ENCODE data around the gene CCDC24. TPM values are rescaled to one million over a fixed set of nuclear protein-coding genes. Genes with fewer than 3 reads are reported as not detected.

The CCDC24 gene
- total and polyA plus RNA-seq, 5 experiments from 2014 or later, result 0.29 to 2.5 (median 1.3) TPM; not detected in 1

GRCh38 chr1:43994794-43995790 lies 3.7 kb downstream of the CCDC24 start:
- Mint-ChIP-seq H3K9me3 (no peaks in the 10 kb centered on the region), H3K27ac (peak overlapping the region in 2 of 10 donors; percentile 5 to 71), H3K36me3 (no peaks in the 10 kb centered on the region), H3K4me3 (no peak overlapping the region), H3K27me3 (peaks cover 0 to 2% (median 0%) of the 10 kb centered on the region in 5 donors), H3K4me1 (peaks cover 16 to 20% (median 18%) of the 10 kb centered on the region in 4 donors)
- ATAC-seq (no peak), DNase-seq (no peak)
- POLR2A ChIA-PET, result no interaction called here

GRCh38 chr1:43995984-43996732 lies 4.8 kb downstream of the CCDC24 start:
- DNase-seq, result no peak
- Mint-ChIP-seq H3K27ac (peak overlapping the region in 1 of 10 donors; percentile 20), H3K9me3 (no peaks in the 10 kb centered on the region), H3K27me3 (peaks cover 0 to 2% (median 0%) of the 10 kb centered on the region in 5 donors), H3K4me3 (no peak overlapping the region), H3K4me1 (peaks cover 14 to 16% (median 15%) of the 10 kb centered on the region in 4 donors), H3K36me3 (no peaks in the 10 kb centered on the region)
- POLR2A ChIA-PET, result no interaction called here
- ATAC-seq, result no peak

GRCh38 chr1:43996733-43997115 lies 5.3 kb downstream of the CCDC24 start:
- POLR2A ChIA-PET, result no interaction called here
- Mint-ChIP-seq H3K4me3 (no peak overlapping the region), H3K27ac (no peak overlapping the region), H3K9me3 (no peaks in the 10 kb centered on the region), H3K36me3 (no peaks in the 10 kb centered on the region), H3K4me1 (peaks cover 10 to 14% (median 12%) of the 10 kb centered on the region in 4 donors), H3K27me3 (peaks cover 0 to 2% (median 0%) of the 10 kb centered on the region in 5 donors)
- no peak for DNase-seq
- ATAC-seq, result no peak

- DNase-seq (no peak), ATAC-seq (no peak)
- Mint-ChIP-seq H3K4me1 (peaks cover 4 to 9% (median 6%) of the 10 kb centered on the region in 4 donors), H3K9me3 (no peaks in the 10 kb centered on the region), H3K4me3 (no peak overlapping the region), H3K27ac (no peak overlapping the region), H3K36me3 (no peaks in the 10 kb centered on the region), H3K27me3 (peaks cover 0 to 2% (median 0%) of the 10 kb centered on the region in 5 donors)
- POLR2A ChIA-PET, result interaction anchor here (0.6 kb wide), 1 partner anchor 8 kb away, joined by 3 read pairs; no protein-coding TSS in a partner anchor
These were observed 6.0 kb downstream of the CCDC24 start for GRCh38 chr1:43997295-43997999.

GRCh38 chr1:43998000-43998378 lies 6.6 kb downstream of the CCDC24 start:
- POLR2A ChIA-PET, result no interaction called here
- ATAC-seq, result no peak
- DNase-seq, result no peak
- Mint-ChIP-seq H3K4me3 (no peak overlapping the region), H3K27ac (no peak overlapping the region), H3K9me3 (no peaks in the 10 kb centered on the region), H3K4me1 (peaks cover 0 to 4% (median 3%) of the 10 kb centered on the region in 4 donors), H3K36me3 (no peaks in the 10 kb centered on the region), H3K27me3 (peaks cover 0 to 2% (median 0%) of the 10 kb centered on the region in 5 donors)

- peaks cover 0 to 4% (median 0%) of the 10 kb centered on the region in 4 donors for H3K4me1 Mint-ChIP-seq
- no peak for ATAC-seq
- no peak for DNase-seq
- no peak overlapping the region for H3K27ac Mint-ChIP-seq
- H3K9me3 Mint-ChIP-seq, result no peaks in the 10 kb centered on the region
- no peaks in the 10 kb centered on the region for H3K36me3 Mint-ChIP-seq
- H3K4me3 Mint-ChIP-seq, result no peak overlapping the region
- POLR2A ChIA-PET, result interaction anchor here (1.2 kb wide), 1 partner anchor 24 kb away, joined by 9 read pairs; the partner anchor contains the start of gene ATP6V0B
- peaks cover 0 to 2% (median 0%) of the 10 kb centered on the region in 5 donors for H3K27me3 Mint-ChIP-seq
These were observed 8.1 kb downstream of the CCDC24 start for GRCh38 chr1:43999455-43999854.

GRCh38 chr1:44000122-44000665 lies 8.8 kb downstream of the CCDC24 start:
- no peak overlapping the region for H3K4me3 Mint-ChIP-seq
- H3K4me1 Mint-ChIP-seq, result peaks cover 0 to 2% (median 0%) of the 10 kb centered on the region in 4 donors
- H3K27me3 Mint-ChIP-seq, result peaks cover 0 to 2% (median 0%) of the 10 kb centered on the region in 5 donors
- no peaks in the 10 kb centered on the region for H3K9me3 Mint-ChIP-seq
- no peaks in the 10 kb centered on the region for H3K36me3 Mint-ChIP-seq
- POLR2A ChIA-PET, result interaction anchor here (1.2 kb wide), 1 partner anchor 25 kb away, joined by 9 read pairs; the partner anchor contains the start of gene ATP6V0B
- ATAC-seq (no peak), DNase-seq (no peak)
- no peak overlapping the region for H3K27ac Mint-ChIP-seq

- peak overlapping the region in 1 of 10 donors; percentile 49 for H3K27ac Mint-ChIP-seq
- no peaks in the 10 kb centered on the region for H3K27me3 Mint-ChIP-seq
- peaks cover 0 to 2% (median 0%) of the 10 kb centered on the region in 4 donors for H3K4me1 Mint-ChIP-seq
- DNase-seq (no peak), ATAC-seq (no peak)
- no peaks in the 10 kb centered on the region for H3K9me3 Mint-ChIP-seq
- no peak overlapping the region for H3K4me3 Mint-ChIP-seq
- H3K36me3 Mint-ChIP-seq, result no peaks in the 10 kb centered on the region
- POLR2A ChIA-PET, result no interaction called here
These were observed 10.8 kb downstream of the CCDC24 start for GRCh38 chr1:44002165-44002564.

GRCh38 chr1:44002606-44003157 lies 11.3 kb downstream of the CCDC24 start:
- Mint-ChIP-seq H3K27me3 (no peaks in the 10 kb centered on the region), H3K36me3 (no peaks in the 10 kb centered on the region), H3K4me3 (no peak overlapping the region), H3K4me1 (peaks cover 0 to 2% (median 0%) of the 10 kb centered on the region in 4 donors), H3K9me3 (no peaks in the 10 kb centered on the region), H3K27ac (no peak overlapping the region)
- POLR2A ChIA-PET, result no interaction called here
- DNase-seq, result no peak
- ATAC-seq, result no peak

- H3K9me3 Mint-ChIP-seq, result no peaks in the 10 kb centered on the region
- POLR2A ChIA-PET, result no interaction called here
- ATAC-seq, result no peak
- H3K27me3 Mint-ChIP-seq, result no peaks in the 10 kb centered on the region
- H3K27ac Mint-ChIP-seq, result peak overlapping the region in 1 of 10 donors; percentile 23
- H3K4me1 Mint-ChIP-seq, result peaks cover 3 to 13% (median 8%) of the 10 kb centered on the region in 4 donors
- DNase-seq, result no peak
- no peak overlapping the region for H3K4me3 Mint-ChIP-seq
- H3K36me3 Mint-ChIP-seq, result no peaks in the 10 kb centered on the region
These were observed 16.9 kb downstream of the CCDC24 start for GRCh38 chr1:44008259-44008658.

- no peak for ATAC-seq
- POLR2A ChIA-PET, result no interaction called here
These were observed 19.6 kb downstream of the CCDC24 start for GRCh38 chr1:44010935-44011471.

More at GRCh38 chr1:44010935-44011471, 19.6 kb downstream of the CCDC24 start:
- H3K4me3 Mint-ChIP-seq, result no peak overlapping the region
- H3K4me1 Mint-ChIP-seq, result peaks cover 10 to 25% (median 17%) of the 10 kb centered on the region in 4 donors
- no peaks in the 10 kb centered on the region for H3K36me3 Mint-ChIP-seq
- no peak overlapping the region for H3K27ac Mint-ChIP-seq
- H3K9me3 Mint-ChIP-seq, result no peaks in the 10 kb centered on the region
- DNase-seq, result no peak
- H3K27me3 Mint-ChIP-seq, result no peaks in the 10 kb centered on the region

All from naive thymus-derived CD8-positive, alpha-beta T cell (primary cell).